CD4-positive, alpha-beta T cell (primary cell): ENCODE results near the gene CD38. TPM values are rescaled to one million over a fixed set of nuclear protein-coding genes. Genes with fewer than 3 reads are reported as not detected.

ENCODE experiments used
- ATAC-seq: fragments of 200-7000 bp; cut with Tn5 transposase; one replicate; pipeline ENCODE4 v1.10.0; 2022; ENCODE audit warnings: mild to moderate bottlenecking; ENCODE audit not compliant: poor library complexity
- CTCF ChIA-PET: fragments of 350-600 bp; sonication (Branson Sonifier 250); formaldehyde crosslinking; loops from one replicate; lab custom pipeline; 2021; ENCODE audit warnings: antibody characterized with exemption, inconsistent platforms; lab: Charles Lee
- POLR2A ChIA-PET: fragments of 350-600 bp; sonication (Branson Sonifier 250); formaldehyde crosslinking; loops from one replicate; lab custom pipeline; 2021; ENCODE audit warnings: antibody characterized with exemption, inconsistent platforms; lab: Charles Lee
- DNase-seq, 14 experiments: peaks; one replicate each; pipeline ENCODE4 v3.0.0-alpha.2; 2013 to 2020; ENCODE audit warnings: mixed read lengths in 2 of 14
- H3K27ac ChIP-seq, 2 donors: one replicate each; pipeline versions ENCODE4 v1.5.1 to v1.7.0; 2013; ENCODE audit warnings: low read length in 2 of 2, low read depth in 1 of 2, mild to moderate bottlenecking in 1 of 2
- H3K27me3 ChIP-seq, 2 experiments: 1 replicate in 1 of 2; 2 replicates in 1 of 2; pipeline versions ENCODE4 v1.6.1 to v1.7.0; 2013; ENCODE audit warnings: low read length in 2 of 2, control low read depth in 1 of 2, mild to moderate bottlenecking in 1 of 2, moderate library complexity in 1 of 2; ENCODE audit not compliant: insufficient read depth in 2 of 2, control insufficient read depth in 1 of 2
- H3K36me3 ChIP-seq: one replicate; pipeline ENCODE4 v1.6.1; 2013; ENCODE audit warnings: low read length, control low read depth; ENCODE audit not compliant: insufficient read depth
- H3K4me1 ChIP-seq: one replicate; pipeline ENCODE4 v1.6.1; 2013; ENCODE audit warnings: low read length, control low read depth; ENCODE audit not compliant: insufficient read depth
- H3K4me3 ChIP-seq: one replicate; pipeline ENCODE4 v1.5.1; 2013; ENCODE audit warnings: mild to moderate bottlenecking, low read length, moderate library complexity
- H3K9me3 ChIP-seq, 2 experiments: 1 replicate in 1 of 2; 2 replicates in 1 of 2; pipeline versions ENCODE4 v1.6.1 to v1.7.0; 2013; ENCODE audit warnings: low read length in 2 of 2, mild to moderate bottlenecking in 2 of 2, control low read depth in 1 of 2, moderate library complexity in 1 of 2; ENCODE audit not compliant: control insufficient read depth in 1 of 2, insufficient read depth in 1 of 2
- H3K27ac Mint-ChIP-seq: one replicate; pipeline ENCODE4 v1.8.0; 2020; ENCODE audit warnings: mixed read lengths
- H3K27me3 Mint-ChIP-seq: one replicate; pipeline ENCODE4 v1.8.0; 2021; ENCODE audit warnings: mixed read lengths
- H3K36me3 Mint-ChIP-seq: one replicate; pipeline ENCODE4 v1.8.0; 2021; ENCODE audit warnings: low read depth, mixed read lengths
- H3K4me1 Mint-ChIP-seq: one replicate; pipeline ENCODE4 v1.8.0; 2021; ENCODE audit warnings: low read depth, mixed read lengths
- H3K4me3 Mint-ChIP-seq: one replicate; pipeline ENCODE4 v1.8.0; 2020; ENCODE audit warnings: mild to moderate bottlenecking, mixed read lengths
- H3K9me3 Mint-ChIP-seq: one replicate; pipeline ENCODE4 v1.8.0; 2020; ENCODE audit warnings: mixed read lengths
- intact Hi-C, 2 experiments: fragments of 100-400 bp; cut with DNase I in 1 of 2; cut with micrococcal nuclease in 1 of 2; formaldehyde crosslinking; loops; one replicate each; pipeline versions ENCODE4 v1.15.1 to v1.9.0; 2023 to 2025; cut with DNase I, micrococcal nuclease
- total RNA-seq, 174 experiments: library from RNA in 2 of 174; stranded (reverse) in 2 of 174; gene quantifications; one replicate each; pipeline ENCODE4 v1.2.3 and lab custom pipeline; 2021 to 2026
- TF ChIP-seq, protein P1 (sequence below): fragments of 200-600 bp; IDR thresholded peaks from one replicate; pipeline ENCODE4 v1.8.0; 2022; ENCODE audit warnings: antibody characterized with exemption, mild to moderate bottlenecking

CD38 gene
- total RNA-seq, 2 experiments from 2014 or later, result 9.6 to 9.9 TPM

DNA sequence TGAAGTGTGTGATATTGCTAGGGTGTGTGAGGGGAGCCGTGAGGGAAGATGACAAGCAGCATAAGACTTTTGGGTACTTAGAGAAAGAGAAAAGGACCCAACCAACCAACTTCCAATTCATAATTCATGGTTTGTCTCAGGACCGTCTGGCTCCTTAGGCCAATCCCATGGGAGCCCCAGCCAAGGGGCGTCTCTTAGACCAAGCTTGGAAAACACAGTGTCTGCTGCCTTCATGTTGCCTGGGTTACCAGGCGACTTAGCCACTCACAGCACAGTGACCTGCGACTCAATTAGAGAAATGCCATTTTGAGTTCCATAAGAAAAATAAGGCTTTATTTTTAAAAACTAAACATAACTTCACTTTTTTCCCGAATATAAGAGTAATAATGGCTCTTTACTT lies 42.6 kb upstream of the CD38 start:
- Mint-ChIP-seq H3K4me1 (peaks cover 32% of the 10 kb centered on the region), H3K36me3 (no peaks in the 10 kb centered on the region), H3K4me3 (no peak overlapping the region), H3K27ac (no peak overlapping the region), H3K27me3 (no peaks in the 10 kb centered on the region), H3K9me3 (no peaks in the 10 kb centered on the region)
- no peaks in the 10 kb centered on the region for H3K9me3 ChIP-seq
- no peaks in the 10 kb centered on the region for H3K36me3 ChIP-seq
- no peak overlapping the region for H3K4me3 ChIP-seq
- H3K4me1 ChIP-seq, result peaks cover 6% of the 10 kb centered on the region
- ChIA-PET POLR2A (no interaction called here), CTCF (no interaction called here)
- no peak overlapping the region for H3K27ac ChIP-seq
- DNase-seq, result no peak
- intact Hi-C loops, result no loop called here
- H3K27me3 ChIP-seq, result no peaks in the 10 kb centered on the region
- ATAC-seq, result no peak
- TF ChIP-seq, protein P1, sequence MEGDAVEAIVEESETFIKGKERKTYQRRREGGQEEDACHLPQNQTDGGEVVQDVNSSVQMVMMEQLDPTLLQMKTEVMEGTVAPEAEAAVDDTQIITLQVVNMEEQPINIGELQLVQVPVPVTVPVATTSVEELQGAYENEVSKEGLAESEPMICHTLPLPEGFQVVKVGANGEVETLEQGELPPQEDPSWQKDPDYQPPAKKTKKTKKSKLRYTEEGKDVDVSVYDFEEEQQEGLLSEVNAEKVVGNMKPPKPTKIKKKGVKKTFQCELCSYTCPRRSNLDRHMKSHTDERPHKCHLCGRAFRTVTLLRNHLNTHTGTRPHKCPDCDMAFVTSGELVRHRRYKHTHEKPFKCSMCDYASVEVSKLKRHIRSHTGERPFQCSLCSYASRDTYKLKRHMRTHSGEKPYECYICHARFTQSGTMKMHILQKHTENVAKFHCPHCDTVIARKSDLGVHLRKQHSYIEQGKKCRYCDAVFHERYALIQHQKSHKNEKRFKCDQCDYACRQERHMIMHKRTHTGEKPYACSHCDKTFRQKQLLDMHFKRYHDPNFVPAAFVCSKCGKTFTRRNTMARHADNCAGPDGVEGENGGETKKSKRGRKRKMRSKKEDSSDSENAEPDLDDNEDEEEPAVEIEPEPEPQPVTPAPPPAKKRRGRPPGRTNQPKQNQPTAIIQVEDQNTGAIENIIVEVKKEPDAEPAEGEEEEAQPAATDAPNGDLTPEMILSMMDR, result no peak

DNA sequence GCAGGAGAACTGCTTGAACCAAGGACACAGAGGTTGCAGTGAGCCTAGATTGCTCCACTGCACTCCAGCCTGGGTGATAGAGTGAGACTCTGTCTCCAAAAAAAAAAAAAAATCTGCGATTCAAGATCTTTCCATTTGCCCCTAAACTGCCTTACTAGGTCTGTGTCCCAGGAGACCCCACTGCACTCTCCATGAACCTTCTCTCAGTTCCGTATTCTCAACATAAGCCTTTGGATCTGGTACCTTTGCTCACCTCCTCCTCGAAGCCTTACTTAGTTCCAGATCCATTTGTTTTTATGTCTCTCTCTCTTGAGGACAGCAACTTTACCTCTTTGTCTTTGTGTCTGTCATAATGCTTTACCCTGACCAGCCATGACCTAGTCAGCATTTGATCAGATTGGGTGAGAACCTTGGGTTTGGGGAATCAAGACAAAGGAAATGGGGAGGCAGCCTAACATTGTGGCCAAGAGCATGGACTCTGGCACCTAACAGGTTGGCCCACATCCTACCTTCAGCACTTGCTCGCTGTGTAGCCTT lies 41.5 kb upstream of the CD38 start:
- Mint-ChIP-seq H3K9me3 (peaks cover 4% of the 10 kb centered on the region), H3K4me3 (no peak overlapping the region), H3K27ac (no peak overlapping the region), H3K36me3 (peaks cover 5% of the 10 kb centered on the region), H3K27me3 (no peaks in the 10 kb centered on the region), H3K4me1 (peaks cover 32% of the 10 kb centered on the region)
- intact Hi-C loops, result no loop called here
- Histone ChIP-seq H3K4me3 (no peak overlapping the region), H3K27me3 (no peaks in the 10 kb centered on the region), H3K4me1 (peaks cover 6% of the 10 kb centered on the region), H3K36me3 (no peaks in the 10 kb centered on the region), H3K9me3 (peaks cover 0 to under 1% of the 10 kb centered on the region in 2 experiments), H3K27ac (no peak overlapping the region)
- DNase-seq (no peak), ATAC-seq (no peak)
- TF ChIP-seq, protein P1, result no peak
- ChIA-PET POLR2A (interaction anchor here (1.1 kb wide), 1 partner anchor 16 kb away, joined by 3 read pairs; no protein-coding TSS in a partner anchor), CTCF (interaction anchor here (4.2 kb wide), 1 partner anchor 20 kb away, joined by 14 read pairs; no protein-coding TSS in a partner anchor)

DNA sequence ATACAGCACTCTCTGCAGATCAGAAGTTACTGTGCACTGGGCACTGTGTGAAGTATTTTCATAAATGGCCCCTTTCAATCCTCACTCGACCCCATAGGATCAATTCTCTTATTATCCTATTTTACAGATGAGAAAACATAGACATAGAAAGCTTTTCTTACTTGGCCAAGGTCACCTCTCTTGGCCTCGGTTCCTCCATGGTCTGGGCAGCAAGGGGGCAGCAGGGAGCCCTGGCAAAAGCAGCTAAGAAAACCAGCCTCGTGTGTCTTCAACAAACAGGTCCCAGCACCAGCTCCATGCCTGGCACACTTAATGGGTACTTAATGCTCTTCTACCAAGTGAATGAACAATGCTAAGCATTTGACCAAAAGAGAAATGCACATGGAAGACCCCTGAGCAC lies 40.9 kb upstream of the CD38 start:
- no peak for DNase-seq
- Histone ChIP-seq H3K27ac (no peak overlapping the region), H3K27me3 (no peaks in the 10 kb centered on the region), H3K9me3 (peaks cover 0 to 7% of the 10 kb centered on the region in 2 experiments), H3K4me1 (peaks cover 6% of the 10 kb centered on the region), H3K4me3 (no peak overlapping the region), H3K36me3 (no peaks in the 10 kb centered on the region)
- H3K27me3 Mint-ChIP-seq, result no peaks in the 10 kb centered on the region
- TF ChIP-seq, protein P1, result no peak
- intact Hi-C loops, result no loop called here
- no peak overlapping the region for H3K27ac Mint-ChIP-seq
- H3K36me3 Mint-ChIP-seq, result peaks cover 5% of the 10 kb centered on the region
- peaks cover 32% of the 10 kb centered on the region for H3K4me1 Mint-ChIP-seq
- CTCF ChIA-PET, result interaction anchor here (4.2 kb wide), 1 partner anchor 19 kb away, joined by 14 read pairs; no protein-coding TSS in a partner anchor
- POLR2A ChIA-PET, result interaction anchor here (1.1 kb wide), 1 partner anchor 15 kb away, joined by 3 read pairs; no protein-coding TSS in a partner anchor
- H3K4me3 Mint-ChIP-seq, result no peak overlapping the region
- no peak for ATAC-seq
- H3K9me3 Mint-ChIP-seq, result peaks cover 5% of the 10 kb centered on the region
